GM10847 (cell line): ENCODE data around the gene APOM.

Source experiments
- POLR2A ChIP-seq: IDR thresholded peaks from 2 replicates; pipeline ENCODE4 v1.6.1; 2011; ENCODE audit not compliant: insufficient read length; ENCODE audit errors: extremely low read depth

APOM gene

GRCh38 chr6:31660381-31661261, 4.9 kb downstream of the APOM start, which contains the start of gene C6orf47:
TSS of gene C6orf47 (minus strand) at chr6:31660778. CDS start at chr6:31659947, 831 bp downstream.
- peak; percentile 92 for TF ChIP-seq POLR2A

- no peak for TF ChIP-seq POLR2A
Measured at GRCh38 chr6:31661262-31662123, 5.8 kb downstream of the APOM start.

GRCh38 chr6:31662124-31662723, 6.5 kb downstream of the APOM start:
- no peak for TF ChIP-seq POLR2A

GRCh38 chr6:31663126-31663960, 7.6 kb downstream of the APOM start:
- no peak for TF ChIP-seq POLR2A

GRCh38 chr6:31663961-31664789, 8.5 kb downstream of the APOM start:
- no peak for TF ChIP-seq POLR2A

- TF ChIP-seq POLR2A, result peak; percentile 36
Measured at GRCh38 chr6:31664790-31665500, 9.3 kb downstream of the APOM start, which contains the start of gene GPANK1. TSS of gene GPANK1 (minus strand) at chr6:31664997. CDS start at chr6:31664478, 519 bp downstream.

- TF ChIP-seq POLR2A, result peak; percentile 78
Measured at GRCh38 chr6:31665501-31666336, 10.0 kb downstream of the APOM start, which contains the start of gene CSNK2B. TSS of gene CSNK2B (plus strand) at chr6:31666080. CDS start at chr6:31666832, 752 bp downstream.

GRCh38 chr6:31666337-31666965, 10.8 kb downstream of the APOM start:
- TF ChIP-seq POLR2A, result no peak

GRCh38 chr6:31669676-31670075, 14.0 kb downstream of the APOM start, which contains the start of gene LY6G5B:
TSS of gene LY6G5B (plus strand) at chr6:31669976. CDS start at chr6:31670951, 975 bp downstream.
- no peak for TF ChIP-seq POLR2A

GRCh38 chr6:31676322-31676903, 20.7 kb downstream of the APOM start:
- TF ChIP-seq POLR2A, result no peak

GRCh38 chr6:31676904-31677303, 21.2 kb downstream of the APOM start:
- TF ChIP-seq POLR2A, result no peak
